AG09319 (cell line): ENCODE results near the gene DISC1.

Experiments
- DNase-seq: peaks from one replicate; pipeline ENCODE4 v3.0.0-alpha.2; 2010; ENCODE audit warnings: low read depth; ENCODE audit errors: extremely low read depth
- CTCF ChIP-seq: IDR thresholded peaks from 2 replicates; pipeline ENCODE4 v1.5.1; 2011; ENCODE audit warnings: low read depth, mild to moderate bottlenecking, inconsistent platforms, low read length, moderate library complexity

DISC1 gene

GRCh38 chr1:231844986-231845502 lies 218.5 kb downstream of the DISC1 start:
- peak; percentile 5 for TF ChIP-seq CTCF
- DNase-seq, result no peak

GRCh38 chr1:231847612-231848397 lies 221.2 kb downstream of the DISC1 start:
- no peak for TF ChIP-seq CTCF
- DNase-seq, result no peak

- no peak for TF ChIP-seq CTCF
Observed at GRCh38 chr1:231849981-231850380, 223.4 kb downstream of the DISC1 start.

GRCh38 chr1:231850786-231851185 lies 224.2 kb downstream of the DISC1 start:
- no peak for DNase-seq
- no peak for TF ChIP-seq CTCF

More at GRCh38 chr1:231849981-231850380, 223.4 kb downstream of the DISC1 start:
- DNase-seq, result no peak

GRCh38 chr1:231853588-231854207 lies 227.1 kb downstream of the DISC1 start:
- no peak for TF ChIP-seq CTCF
- DNase-seq, result no peak

GRCh38 chr1:231855361-231855760 lies 228.8 kb downstream of the DISC1 start:
- no peak for TF ChIP-seq CTCF
- no peak for DNase-seq

GRCh38 chr1:231855926-231856325 lies 229.3 kb downstream of the DISC1 start:
- DNase-seq, result no peak
- TF ChIP-seq CTCF, result no peak
